Thoracic aorta (tissue), 2 donors: ENCODE measurements around the gene ANXA1. TPM values are rescaled to one million over a fixed set of nuclear protein-coding genes. Genes with fewer than 3 reads are reported as not detected.

ENCODE experiments used
- ATAC-seq: fragments of 150-250 bp; one replicate; pipeline ENCODE4 v1.8.0; 2017; ENCODE audit warnings: low read depth; ENCODE audit not compliant: insufficient number of reproducible peaks, low FRiP score
- DNase-seq: peaks from one replicate; pipeline ENCODE4 v3.0.0-alpha.2; 2020; ENCODE audit warnings: low spot score
- H3K27ac ChIP-seq, 2 donors: fragments of 200-600 bp; sonication (generic); 1 replicate in 1 of 2; 2 replicates in 1 of 2; pipeline ENCODE4 v1.5.1; 2016; ENCODE audit warnings: mild to moderate bottlenecking in 2 of 2, moderate library complexity in 2 of 2
- H3K27me3 ChIP-seq: fragments of 200-600 bp; sonication (generic); replicated peaks from 2 replicates; pipeline ENCODE4 v1.6.0; 2016; ENCODE audit warnings: mild to moderate bottlenecking; ENCODE audit not compliant: insufficient read depth
- H3K36me3 ChIP-seq: fragments of 200-600 bp; sonication (generic); one replicate; pipeline ENCODE4 v1.5.1; 2016
- H3K4me1 ChIP-seq, 2 donors: fragments of 200-600 bp; sonication (generic); 1 replicate in 1 of 2; 2 replicates in 1 of 2; pipeline versions ENCODE4 v1.5.1 to v1.6.0; 2016; ENCODE audit warnings: low read depth in 2 of 2, mild to moderate bottlenecking in 1 of 2; ENCODE audit not compliant: control insufficient read depth in 1 of 2
- H3K4me3 ChIP-seq: fragments of 200-600 bp; sonication (generic); 2 replicates; pipeline ENCODE4 v1.5.1; 2016; ENCODE audit warnings: mild to moderate bottlenecking
- H3K9me3 ChIP-seq: fragments of 200-600 bp; sonication (generic); 2 replicates; pipeline ENCODE4 v1.5.1; 2016
- total RNA-seq, 2 donors: library from RNA; depleted of rRNA; stranded (reverse); fragments of >200 nt; gene quantifications; one replicate each; pipeline versions ENCODE4 v1.1.0 to v1.2.3, GENCODE V29; 2016
- TF ChIP-seq, protein P1 (sequence below): fragments of 200-600 bp; sonication (generic); IDR thresholded peaks from one replicate; pipeline ENCODE4 v1.5.1; 2019; ENCODE audit warnings: antibody characterized with exemption

The ANXA1 gene
- total RNA-seq, 2 donors from 2014 or later: 485 to 668 TPM

DNA sequence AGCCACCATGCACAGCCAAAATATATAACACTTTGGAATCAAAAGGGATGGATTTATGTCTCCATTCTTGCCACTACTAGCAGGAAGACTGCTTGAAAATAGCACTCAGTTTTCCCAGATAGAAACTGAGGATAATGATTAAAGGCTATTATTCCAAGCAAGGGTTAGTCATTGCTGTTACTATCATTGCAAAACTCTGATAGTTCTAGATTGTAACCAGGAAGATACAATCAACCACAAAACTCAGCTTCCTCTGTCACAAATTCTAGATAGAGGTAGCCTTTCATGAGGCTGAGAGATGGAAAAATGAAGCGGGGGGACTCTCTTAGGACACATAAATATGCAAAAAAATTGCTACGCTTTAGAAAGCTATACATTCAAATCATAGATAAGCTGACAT lies 3.1 kb downstream of the ANXA1 start:
- peak overlapping the region; percentile 75 to 88 for H3K27ac ChIP-seq
- TF ChIP-seq, protein P1, sequence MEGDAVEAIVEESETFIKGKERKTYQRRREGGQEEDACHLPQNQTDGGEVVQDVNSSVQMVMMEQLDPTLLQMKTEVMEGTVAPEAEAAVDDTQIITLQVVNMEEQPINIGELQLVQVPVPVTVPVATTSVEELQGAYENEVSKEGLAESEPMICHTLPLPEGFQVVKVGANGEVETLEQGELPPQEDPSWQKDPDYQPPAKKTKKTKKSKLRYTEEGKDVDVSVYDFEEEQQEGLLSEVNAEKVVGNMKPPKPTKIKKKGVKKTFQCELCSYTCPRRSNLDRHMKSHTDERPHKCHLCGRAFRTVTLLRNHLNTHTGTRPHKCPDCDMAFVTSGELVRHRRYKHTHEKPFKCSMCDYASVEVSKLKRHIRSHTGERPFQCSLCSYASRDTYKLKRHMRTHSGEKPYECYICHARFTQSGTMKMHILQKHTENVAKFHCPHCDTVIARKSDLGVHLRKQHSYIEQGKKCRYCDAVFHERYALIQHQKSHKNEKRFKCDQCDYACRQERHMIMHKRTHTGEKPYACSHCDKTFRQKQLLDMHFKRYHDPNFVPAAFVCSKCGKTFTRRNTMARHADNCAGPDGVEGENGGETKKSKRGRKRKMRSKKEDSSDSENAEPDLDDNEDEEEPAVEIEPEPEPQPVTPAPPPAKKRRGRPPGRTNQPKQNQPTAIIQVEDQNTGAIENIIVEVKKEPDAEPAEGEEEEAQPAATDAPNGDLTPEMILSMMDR: no peak
- H3K9me3 ChIP-seq: no peaks in the 10 kb centered on the region
- peaks cover 52 to 56% of the 10 kb centered on the region in 2 donors for H3K4me1 ChIP-seq
- peaks cover 9% of the 10 kb centered on the region for H3K36me3 ChIP-seq
- peak overlapping the region; percentile 84 for H3K4me3 ChIP-seq
- DNase-seq (no peak), ATAC-seq (no peak)
- H3K27me3 ChIP-seq: no peaks in the 10 kb centered on the region

DNA sequence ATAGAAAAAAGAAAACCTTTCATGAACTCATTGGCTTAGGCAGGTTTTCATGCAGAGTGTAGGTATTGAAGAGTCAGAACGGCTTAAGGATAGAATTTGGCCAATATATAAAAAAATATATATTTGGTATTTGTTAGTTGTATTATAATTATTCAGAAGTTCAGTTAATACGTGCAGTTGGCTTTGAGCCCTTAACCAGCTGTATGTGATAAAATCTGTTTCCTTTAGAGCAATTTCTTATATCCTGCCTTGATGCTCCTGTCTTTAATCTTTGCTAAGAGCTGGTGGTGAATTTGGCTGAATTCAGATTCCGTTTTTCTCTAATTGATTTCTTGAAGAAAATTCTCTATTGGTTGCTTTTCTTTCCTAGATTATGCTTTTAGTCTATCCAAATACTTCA lies 3.7 kb downstream of the ANXA1 start:
- no peaks in the 10 kb centered on the region for H3K27me3 ChIP-seq
- H3K36me3 ChIP-seq: peaks cover 15% of the 10 kb centered on the region
- H3K4me3 ChIP-seq: peak overlapping the region; percentile 84
- no peaks in the 10 kb centered on the region for H3K9me3 ChIP-seq
- H3K27ac ChIP-seq: no peak overlapping the region
- DNase-seq: no peak
- H3K4me1 ChIP-seq: peaks cover 45 to 50% of the 10 kb centered on the region in 2 donors
- TF ChIP-seq, protein P1: no peak
- ATAC-seq: no peak

DNA sequence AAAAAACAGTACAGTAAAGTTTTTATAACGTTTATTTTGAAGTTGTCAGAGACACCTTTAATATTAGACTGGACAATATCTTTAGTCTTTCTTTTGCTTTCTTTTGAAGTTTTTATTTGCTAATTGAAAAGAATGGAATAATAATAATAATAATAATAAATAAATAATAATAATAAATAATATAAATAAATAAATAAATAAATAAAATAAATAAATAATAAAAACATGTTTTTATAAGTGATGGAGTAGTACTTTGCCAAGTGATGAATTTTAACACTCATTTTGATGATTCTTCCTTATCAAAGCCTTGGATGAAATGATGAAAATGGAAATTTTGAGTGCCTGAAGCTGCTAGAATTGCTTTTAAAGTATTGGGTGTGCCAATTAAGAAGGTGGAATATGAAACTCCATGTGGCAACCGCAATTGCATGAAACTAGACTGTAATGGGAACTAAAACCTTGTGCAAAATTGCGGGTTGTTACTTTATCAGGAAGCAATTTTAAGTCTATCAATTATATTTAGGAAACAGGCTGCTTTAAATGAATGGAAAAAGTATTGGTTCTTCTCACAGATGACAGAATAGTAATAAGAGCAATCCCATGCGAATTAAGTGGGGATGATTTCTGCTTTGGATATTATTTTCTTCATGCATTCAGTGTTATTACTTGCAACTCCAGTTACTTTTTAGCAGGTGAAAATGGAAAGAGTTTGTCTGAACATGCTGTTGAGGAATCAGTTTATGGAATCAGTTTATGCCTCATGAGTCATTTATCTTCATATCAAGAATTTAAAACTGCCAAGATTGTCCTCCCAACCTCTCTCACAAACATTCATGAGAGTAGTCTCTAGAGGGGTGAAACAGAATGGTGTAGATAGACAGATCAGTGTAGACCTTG lies 4.6 kb downstream of the ANXA1 start:
- ATAC-seq (no peak), DNase-seq (no peak)
- Histone ChIP-seq H3K27me3 (no peaks in the 10 kb centered on the region), H3K36me3 (peaks cover 22% of the 10 kb centered on the region), H3K27ac (no peak overlapping the region), H3K4me1 (peaks cover 37 to 41% of the 10 kb centered on the region in 2 donors), H3K9me3 (no peaks in the 10 kb centered on the region), H3K4me3 (peak overlapping the region; percentile 12)
- TF ChIP-seq, protein P1: no peak

DNA sequence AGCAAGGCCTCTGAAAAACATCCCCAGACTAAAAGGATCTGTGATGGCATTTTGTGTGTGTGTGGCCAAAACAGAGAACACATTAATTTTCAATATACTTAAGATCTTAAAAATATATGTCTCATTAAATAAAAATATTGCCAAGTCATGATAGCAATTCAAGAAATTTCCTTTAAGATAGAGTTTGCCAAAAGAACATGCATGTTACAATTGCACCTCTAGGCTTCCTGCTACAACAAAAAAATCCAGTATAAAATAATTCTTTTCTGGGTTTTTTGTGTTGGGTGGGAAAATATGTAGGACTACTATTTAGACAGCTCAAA lies 5.2 kb downstream of the ANXA1 start:
- H3K4me1 ChIP-seq: peaks cover 35 to 39% of the 10 kb centered on the region in 2 donors
- ATAC-seq: no peak

DNA sequence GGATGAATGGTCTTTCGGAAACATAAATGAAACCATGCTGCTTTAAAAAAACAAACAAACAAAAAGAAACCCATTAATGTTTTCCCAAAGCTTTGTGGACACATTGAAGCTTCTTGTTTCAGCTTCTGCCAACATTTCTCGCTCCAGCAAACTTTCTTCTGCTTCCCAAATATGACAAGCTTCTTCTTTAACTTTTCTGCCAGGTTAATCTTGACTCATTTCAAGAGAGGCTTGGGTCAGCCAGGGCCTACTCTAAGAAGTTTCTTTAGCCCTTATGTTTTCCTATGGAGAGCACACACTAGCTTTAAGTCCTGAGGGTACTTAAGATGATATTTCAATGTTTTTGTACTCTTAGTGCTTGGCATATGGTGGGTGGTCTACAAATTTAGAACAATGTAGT lies 6.1 kb downstream of the ANXA1 start:
- no peaks in the 10 kb centered on the region for H3K9me3 ChIP-seq
- H3K4me3 ChIP-seq: peak overlapping the region; percentile 26
- peaks cover 30% of the 10 kb centered on the region for H3K36me3 ChIP-seq
- TF ChIP-seq, protein P1: no peak
- peaks cover 35 to 39% of the 10 kb centered on the region in 2 donors for H3K4me1 ChIP-seq
- H3K27me3 ChIP-seq: no peaks in the 10 kb centered on the region
- no peak for ATAC-seq
- no peak overlapping the region for H3K27ac ChIP-seq
- DNase-seq: no peak

More for the DNA sequence above, 5.2 kb downstream of the ANXA1 start:
- H3K27ac ChIP-seq: no peak overlapping the region
- DNase-seq: no peak
- H3K27me3 ChIP-seq: no peaks in the 10 kb centered on the region
- H3K4me3 ChIP-seq: peak overlapping the region; percentile 12
- no peaks in the 10 kb centered on the region for H3K9me3 ChIP-seq
- TF ChIP-seq, protein P1: no peak
- H3K36me3 ChIP-seq: peaks cover 24% of the 10 kb centered on the region
